Mesendoderm (in vitro differentiated cells): ENCODE measurements around the gene PRKAB2.
"Not testable (repeated sequence)": the region's sequence is repeated elsewhere in the genome, so short reads cannot be mapped to it uniquely, and the experiment has no call there.

Experiments
- DNase-seq: peaks from one replicate; pipeline ENCODE4 v3.0.0; 2013
- H2AK5ac ChIP-seq: 2 replicates; pipeline ENCODE4 v1.6.1; 2013; ENCODE audit warnings: low read length, inconsistent platforms
- H2BK120ac ChIP-seq: 2 replicates; pipeline ENCODE4 v1.6.1; 2013; ENCODE audit warnings: low read depth, mild to moderate bottlenecking, low read length, moderate library complexity, mixed read lengths
- H2BK15ac ChIP-seq: replicated peaks from 2 replicates; pipeline ENCODE4 v1.6.1; 2013; ENCODE audit warnings: low read depth, mild to moderate bottlenecking, moderate library complexity
- H2BK5ac ChIP-seq: 2 replicates; pipeline ENCODE4 v1.6.1; 2013; ENCODE audit warnings: low read length, inconsistent platforms
- H3K18ac ChIP-seq: 2 replicates; pipeline ENCODE4 v1.6.1; 2013; ENCODE audit warnings: mild to moderate bottlenecking, low read length, mixed read lengths
- H3K23ac ChIP-seq: one replicate; pipeline ENCODE4 v1.6.1; 2013; ENCODE audit warnings: low read length
- H3K27ac ChIP-seq: 2 replicates; pipeline ENCODE4 v1.5.1; 2013; ENCODE audit warnings: low read depth, mild to moderate bottlenecking, inconsistent platforms, low read length, moderate library complexity
- H3K27me3 ChIP-seq: 2 replicates; pipeline ENCODE4 v1.6.1; 2013; ENCODE audit warnings: low read length, control low read depth, mild to moderate bottlenecking, inconsistent platforms; ENCODE audit not compliant: insufficient read depth, poor library complexity
- H3K36me3 ChIP-seq: 2 replicates; pipeline ENCODE4 v1.6.1; 2013; ENCODE audit warnings: low read length, inconsistent platforms; ENCODE audit not compliant: control insufficient read depth, insufficient read depth
- H3K4ac ChIP-seq: one replicate; pipeline ENCODE4 v1.6.1; 2013; ENCODE audit warnings: low read depth, mild to moderate bottlenecking, low read length, moderate library complexity
- H3K4me1 ChIP-seq: 2 replicates; pipeline ENCODE4 v1.6.1; 2013; ENCODE audit warnings: low read depth, low read length, inconsistent platforms; ENCODE audit not compliant: control insufficient read depth
- H3K4me2 ChIP-seq: 2 replicates; pipeline ENCODE4 v1.6.1; 2013; ENCODE audit warnings: low read length
- H3K4me3 ChIP-seq: 2 replicates; pipeline ENCODE4 v1.5.1; 2013; ENCODE audit warnings: mild to moderate bottlenecking, low read length
- H3K56ac ChIP-seq: one replicate; pipeline ENCODE4 v1.6.1; 2013; ENCODE audit warnings: low read length
- H3K79me1 ChIP-seq: 2 replicates; pipeline ENCODE4 v1.6.1; 2013; ENCODE audit warnings: low read length, inconsistent platforms
- H3K79me2 ChIP-seq: 2 replicates; pipeline ENCODE4 v1.6.1; 2013; ENCODE audit warnings: mild to moderate bottlenecking, low read length; ENCODE audit not compliant: control insufficient read depth, insufficient read depth
- H3K9ac ChIP-seq: 2 replicates; pipeline ENCODE4 v1.6.1; 2013; ENCODE audit warnings: low read length, inconsistent platforms
- H4K5ac ChIP-seq: one replicate; pipeline ENCODE4 v1.6.1; 2013; ENCODE audit warnings: low read length
- H4K8ac ChIP-seq: one replicate; pipeline ENCODE4 v1.6.1; 2013; ENCODE audit warnings: low read depth, mild to moderate bottlenecking, control low read depth, low read length, moderate library complexity
- WGBS: extraction: QIAGEN DNeasy Blood & Tissue Kit; methylation state at CpG from one replicate; pipeline ENCODE4 v1.1.7; 2013; ENCODE audit warnings: low lambda C conversion rate, missing lambda C conversion rate; ENCODE audit not compliant: insufficient coverage; ENCODE audit errors: extremely low coverage; 5-methylcytosine and 5-hydroxymethylcytosine counted together

PRKAB2 gene

DNA sequence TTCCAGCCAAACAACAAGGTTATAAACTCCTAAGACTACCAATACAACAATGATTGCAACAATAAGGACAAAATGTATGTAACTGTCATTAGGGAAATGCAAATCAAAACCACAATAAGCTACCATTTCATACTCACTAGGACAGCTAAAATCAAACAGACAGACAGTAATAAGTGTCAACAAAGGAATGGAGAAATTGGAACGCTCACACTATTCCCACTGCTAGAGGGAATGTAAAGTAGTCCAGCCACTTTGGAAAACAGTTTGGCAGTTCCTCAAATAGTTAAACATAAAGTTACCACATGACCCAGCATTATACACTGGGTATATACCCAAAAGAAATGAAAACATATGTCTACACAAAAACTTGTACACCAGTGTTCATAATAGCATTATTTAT, 9.3 kb downstream of the PRKAB2 start:
- Histone ChIP-seq H3K79me2 (peaks cover 7% of the 10 kb centered on the region), H3K4ac (no peak overlapping the region), H3K9ac (no peak overlapping the region), H2AK5ac (no peak overlapping the region), H3K36me3 (peaks cover 5% of the 10 kb centered on the region), H3K27me3 (no peaks in the 10 kb centered on the region), H3K79me1 (peaks cover 2% of the 10 kb centered on the region), H3K23ac (no peak overlapping the region), H2BK5ac (no peak overlapping the region), H3K27ac (no peak overlapping the region), H3K18ac (no peak overlapping the region), H3K4me3 (no peak overlapping the region), H4K8ac (no peak overlapping the region), H3K4me1 (no peaks in the 10 kb centered on the region), H4K5ac (no peak overlapping the region), H2BK15ac (no peak overlapping the region), H2BK120ac (no peak overlapping the region), H3K4me2 (no peak overlapping the region), H3K56ac (no peak overlapping the region)
- no CpG with 5 or more reads among the region's 1 CpG for WGBS
- DNase-seq: no peak

DNA sequence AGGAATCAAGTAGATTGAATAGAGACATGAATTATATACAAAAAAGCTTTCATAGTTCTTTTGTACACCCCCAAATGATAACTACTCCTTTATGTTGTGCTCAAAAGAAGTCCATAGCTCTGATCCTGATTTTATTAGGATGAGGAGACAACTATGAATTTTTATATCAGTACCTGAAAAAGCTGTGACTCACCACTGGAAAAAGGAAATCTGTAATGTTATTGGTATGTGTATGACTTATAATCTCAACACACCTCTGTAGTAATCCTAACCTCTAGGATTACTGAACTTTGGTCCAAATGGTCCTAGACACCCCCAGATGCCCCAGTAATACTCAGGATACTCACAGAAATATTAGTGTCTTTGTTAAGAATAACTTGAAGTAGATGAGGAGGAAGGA, 10.2 kb downstream of the PRKAB2 start:
- Histone ChIP-seq H3K27me3 (no peaks in the 10 kb centered on the region), H2BK120ac (no peak overlapping the region), H3K79me2 (no peaks in the 10 kb centered on the region), H3K56ac (no peak overlapping the region), H3K23ac (no peak overlapping the region), H4K8ac (no peak overlapping the region), H3K4me2 (no peak overlapping the region), H2BK5ac (no peak overlapping the region), H3K4me1 (no peaks in the 10 kb centered on the region), H3K4ac (no peak overlapping the region), H2BK15ac (no peak overlapping the region), H3K9ac (no peak overlapping the region), H3K4me3 (no peak overlapping the region), H3K36me3 (peaks cover 7% of the 10 kb centered on the region), H3K27ac (no peak overlapping the region), H3K18ac (no peak overlapping the region), H2AK5ac (no peak overlapping the region), H3K79me1 (peaks cover 2% of the 10 kb centered on the region), H4K5ac (no peak overlapping the region)
- no peak for DNase-seq

DNA sequence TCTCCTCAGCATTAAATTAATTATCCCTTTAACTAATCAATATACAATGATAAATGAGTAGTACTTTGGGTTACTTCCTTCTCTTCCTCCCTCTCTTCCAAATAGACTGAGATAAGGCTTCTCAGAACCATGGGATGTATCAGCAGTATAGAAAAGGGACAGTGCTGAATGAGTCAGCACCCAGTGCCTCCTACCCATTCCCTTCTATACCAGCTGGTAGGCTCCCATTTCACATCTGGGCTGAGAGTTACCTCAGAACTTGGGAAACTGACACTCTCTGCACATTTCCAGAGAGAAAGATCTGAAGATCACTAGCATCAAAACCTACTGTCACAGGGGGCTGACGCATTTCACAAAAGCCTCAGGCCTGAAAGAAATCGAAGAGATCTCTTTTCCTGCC, 15.2 kb downstream of the PRKAB2 start:
- H3K27ac ChIP-seq, H3K4me1 ChIP-seq, H3K23ac ChIP-seq, H2BK15ac ChIP-seq, H3K4me2 ChIP-seq, H3K79me1 ChIP-seq, H3K9ac ChIP-seq, H2BK120ac ChIP-seq, H3K56ac ChIP-seq, DNase-seq, H3K4me3 ChIP-seq, H3K36me3 ChIP-seq, H4K8ac ChIP-seq, H3K18ac ChIP-seq, H2AK5ac ChIP-seq, H2BK5ac ChIP-seq, H4K5ac ChIP-seq, H3K79me2 ChIP-seq, H3K27me3 ChIP-seq, H3K4ac ChIP-seq: not testable (repeated sequence)
- no CpG with 5 or more reads among the region's 2 CpGs for WGBS

DNA sequence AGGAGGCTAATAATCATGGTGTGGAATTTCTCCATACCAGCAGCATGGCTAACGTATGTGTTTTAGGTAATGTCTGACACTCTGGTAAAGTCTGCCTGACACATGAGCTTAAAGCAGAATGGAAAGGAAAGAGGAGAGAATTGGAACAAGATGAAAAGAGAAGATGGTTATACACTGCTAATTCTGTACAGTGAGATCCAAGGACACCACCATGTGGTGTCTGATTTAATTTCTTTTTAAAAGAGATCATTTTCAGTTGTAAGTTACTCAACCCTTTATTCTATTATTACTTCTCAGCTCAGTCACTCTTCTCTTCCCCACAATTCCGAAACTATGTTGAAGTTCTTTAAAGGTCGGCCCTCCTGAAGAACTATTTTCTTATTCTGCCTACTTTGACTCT, 15.6 kb downstream of the PRKAB2 start:
- no peak overlapping the region for H3K23ac ChIP-seq
- H2BK120ac ChIP-seq: no peak overlapping the region
- WGBS: no CpG with 5 or more reads among the region's 3 CpGs
- no peaks in the 10 kb centered on the region for H3K79me1 ChIP-seq
- no peaks in the 10 kb centered on the region for H3K79me2 ChIP-seq
- H3K4me2 ChIP-seq: no peak overlapping the region
- no peak overlapping the region for H4K8ac ChIP-seq
- no peak for DNase-seq
- H3K36me3 ChIP-seq: peaks cover 7% of the 10 kb centered on the region
- no peak overlapping the region for H3K4ac ChIP-seq
- H3K27ac ChIP-seq: no peak overlapping the region
- no peak overlapping the region for H3K56ac ChIP-seq
- no peak overlapping the region for H3K4me3 ChIP-seq
- H3K9ac ChIP-seq: no peak overlapping the region
- no peak overlapping the region for H3K18ac ChIP-seq
- no peak overlapping the region for H4K5ac ChIP-seq
- H2BK5ac ChIP-seq: no peak overlapping the region
- H2BK15ac ChIP-seq: no peak overlapping the region
- no peak overlapping the region for H2AK5ac ChIP-seq
- no peaks in the 10 kb centered on the region for H3K27me3 ChIP-seq
- H3K4me1 ChIP-seq: no peaks in the 10 kb centered on the region

DNA sequence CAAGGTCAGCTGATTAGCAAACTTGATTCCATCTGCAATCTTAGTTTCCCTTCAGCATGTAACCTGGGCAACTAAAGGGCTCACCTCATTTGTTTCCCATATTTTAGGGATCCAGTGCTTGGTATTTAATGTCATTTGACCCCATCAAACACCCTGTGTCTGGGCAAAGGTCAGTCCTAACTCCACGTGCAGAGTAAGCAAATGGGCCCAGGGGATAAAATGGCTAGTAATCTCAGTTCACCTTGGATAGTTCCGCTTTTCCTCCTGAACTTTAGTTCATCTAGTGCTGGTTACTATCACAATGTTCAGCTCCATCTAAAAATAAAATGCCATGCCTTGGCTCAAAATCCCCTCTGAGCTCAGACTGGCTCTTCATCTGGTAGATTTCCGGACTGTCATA, 19.5 kb downstream of the PRKAB2 start:
- Histone ChIP-seq H3K4ac (no peak overlapping the region), H3K4me3 (no peak overlapping the region), H3K27ac (no peak overlapping the region), H2BK120ac (no peak overlapping the region), H3K9ac (no peak overlapping the region), H3K36me3 (peaks cover under 1% of the 10 kb centered on the region), H2AK5ac (no peak overlapping the region), H3K79me1 (no peaks in the 10 kb centered on the region), H3K18ac (no peak overlapping the region), H4K5ac (no peak overlapping the region), H3K4me2 (no peak overlapping the region), H2BK15ac (no peak overlapping the region), H3K56ac (no peak overlapping the region), H2BK5ac (no peak overlapping the region), H3K79me2 (no peaks in the 10 kb centered on the region), H4K8ac (no peak overlapping the region), H3K4me1 (no peaks in the 10 kb centered on the region), H3K27me3 (no peaks in the 10 kb centered on the region), H3K23ac (no peak overlapping the region)
- WGBS: no CpG with 5 or more reads among the region's 3 CpGs
- DNase-seq: no peak

DNA sequence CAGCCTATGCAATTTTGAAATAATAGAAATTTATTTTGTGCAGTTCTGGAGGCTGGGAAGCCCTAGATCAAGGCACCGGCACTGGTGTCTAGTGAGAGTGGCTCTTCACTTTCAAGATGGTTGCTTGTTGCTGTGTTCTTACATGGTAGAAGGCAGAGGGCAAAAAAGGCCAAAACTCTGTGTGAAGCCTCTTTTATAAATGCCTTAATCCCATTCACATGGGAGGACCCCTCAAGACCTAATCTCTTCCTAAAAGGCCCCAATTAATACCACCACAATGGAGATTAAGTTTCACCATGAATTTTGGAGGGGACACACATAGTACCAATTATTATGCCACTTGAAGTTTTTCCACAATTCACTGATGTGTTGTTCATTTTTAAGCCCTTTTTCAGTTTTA, 21.0 kb downstream of the PRKAB2 start:
- Histone ChIP-seq H2AK5ac (no peak overlapping the region), H2BK15ac (no peak overlapping the region), H3K27me3 (no peaks in the 10 kb centered on the region), H3K23ac (no peak overlapping the region), H3K18ac (no peak overlapping the region), H3K4me3 (no peak overlapping the region), H4K8ac (no peak overlapping the region), H3K27ac (no peak overlapping the region), H3K4me2 (no peak overlapping the region), H3K9ac (no peak overlapping the region), H2BK120ac (no peak overlapping the region), H3K4me1 (no peaks in the 10 kb centered on the region), H4K5ac (no peak overlapping the region), H3K4ac (no peak overlapping the region), H3K56ac (no peak overlapping the region), H3K36me3 (no peaks in the 10 kb centered on the region), H3K79me1 (no peaks in the 10 kb centered on the region), H3K79me2 (no peaks in the 10 kb centered on the region), H2BK5ac (no peak overlapping the region)
- DNase-seq: no peak
- no CpG with 5 or more reads among the region's 1 CpG for WGBS
